Activated CD4-positive, CD25-positive, alpha-beta regulatory T cell treated with anti-CD3 and anti-CD28 coated beads, Interleukin-2, amount 50 U/mL, for 24 hours (primary cell): ENCODE data around the gene MT1HL1.

Experiments used
- ATAC-seq, 2 donors: fragments of 150-1000 bp; cut with Tn5 transposase; one replicate each; pipeline ENCODE4 v1.10.0; 2021; ENCODE audit warnings: mild to moderate bottlenecking in 1 of 2, moderate library complexity in 1 of 2

The MT1HL1 gene

DNA sequence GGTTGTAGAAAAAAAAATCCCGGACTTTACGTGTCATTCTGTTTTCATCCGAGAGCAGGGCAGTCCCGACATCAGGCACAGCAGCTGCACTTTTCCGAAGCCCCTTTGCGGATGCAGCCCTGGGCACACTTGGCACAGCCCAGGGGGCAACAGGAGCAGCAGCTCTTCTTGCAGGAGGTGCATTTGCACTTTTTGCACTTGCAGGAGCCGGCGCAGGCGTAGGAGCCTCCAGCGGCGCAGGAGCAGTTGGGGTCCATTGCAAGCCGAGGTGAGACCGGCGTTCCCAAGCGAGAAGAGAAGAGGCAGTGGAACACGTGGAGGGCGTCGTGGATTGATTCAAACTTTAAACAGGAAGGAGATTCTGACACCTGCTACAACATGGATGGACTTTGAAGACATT is at the start of gene MT1HL1:
TSS of gene MT1HL1 (minus strand) at position 326 of the 400 bp plus-strand sequence. CDS start at position 257, 69 bp downstream.
- ATAC-seq = no peak

- no peak for ATAC-seq
Observed at GRCh38 chr1:237050915-237051314, 46.7 kb upstream of the MT1HL1 start.

DNA sequence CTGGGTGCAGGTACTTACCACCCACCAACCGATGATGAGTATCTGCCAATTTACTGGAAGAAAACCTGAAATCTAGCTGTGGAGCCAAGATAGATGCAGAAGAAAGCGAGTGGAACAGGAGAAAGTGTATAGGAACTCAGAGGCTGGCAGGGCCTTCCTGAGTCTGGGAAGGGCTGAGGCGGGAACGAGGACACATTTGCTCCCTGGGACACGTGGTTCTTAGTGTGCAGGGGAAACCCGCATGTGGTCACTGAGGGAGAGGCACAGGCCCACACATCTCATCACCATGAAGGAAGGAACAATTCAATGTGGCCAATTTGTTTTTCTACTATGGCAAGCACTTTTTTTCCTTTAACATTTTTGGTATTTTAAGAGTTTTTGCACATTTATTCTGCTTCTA is 45.9 kb upstream of the MT1HL1 start:
- ATAC-seq = no peak

DNA sequence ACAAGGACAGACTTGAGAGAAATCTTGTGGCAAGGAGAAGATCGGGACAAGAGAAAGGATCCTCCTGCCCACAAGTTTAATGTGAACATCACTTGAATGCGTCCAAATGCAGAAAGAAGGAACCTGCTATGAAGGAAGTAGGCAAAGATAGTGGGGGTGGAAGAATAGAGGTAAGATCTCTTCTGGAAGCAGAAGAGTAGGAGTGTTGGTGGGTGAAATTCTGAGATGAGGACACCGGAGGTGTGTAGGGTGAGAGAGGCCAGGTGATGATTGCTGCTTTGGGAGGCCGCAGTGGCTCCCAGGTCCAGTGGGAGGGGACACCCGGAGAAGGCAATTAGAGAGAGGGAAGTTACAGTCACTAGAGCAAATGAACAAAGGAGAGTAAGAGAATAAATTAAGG is 44.6 kb upstream of the MT1HL1 start:
- no peak for ATAC-seq

DNA sequence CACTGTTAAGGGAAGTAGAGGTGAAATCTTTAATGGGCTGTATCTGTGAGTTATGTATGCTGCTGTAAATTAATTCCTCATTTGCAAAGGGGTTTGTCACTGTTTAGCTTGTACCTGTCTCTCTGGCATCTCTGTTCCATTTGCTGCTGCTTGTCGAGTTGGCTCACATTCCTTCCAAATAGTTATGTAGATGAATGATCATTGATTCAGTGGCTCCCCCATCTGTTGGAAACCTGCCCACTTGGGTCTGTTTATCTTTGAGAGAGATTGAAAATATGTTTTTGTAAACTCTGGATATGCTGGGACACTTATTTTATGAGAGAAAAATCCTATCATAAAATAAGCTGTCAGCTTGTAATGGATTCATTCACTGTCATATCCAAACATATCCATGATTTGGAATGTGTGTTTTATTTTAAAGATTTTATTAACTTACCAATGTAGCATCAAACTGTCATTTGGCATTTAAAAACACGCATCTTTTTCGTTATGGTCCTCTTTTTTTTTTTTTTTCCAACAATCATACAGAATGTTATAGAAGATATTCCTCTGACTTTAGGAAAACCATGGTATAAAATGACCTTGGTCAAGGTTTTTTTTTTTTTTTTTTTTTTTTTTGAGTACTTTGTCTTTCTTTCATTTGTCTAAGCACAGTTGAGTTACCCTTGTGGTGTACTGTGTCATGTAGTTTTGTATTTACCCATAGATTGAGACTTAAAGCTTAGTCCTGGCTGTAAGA is 41.2 kb upstream of the MT1HL1 start:
- ATAC-seq = no peak

- no peak for ATAC-seq
Observed at GRCh38 chr1:237043846-237044636, 39.8 kb upstream of the MT1HL1 start.

DNA sequence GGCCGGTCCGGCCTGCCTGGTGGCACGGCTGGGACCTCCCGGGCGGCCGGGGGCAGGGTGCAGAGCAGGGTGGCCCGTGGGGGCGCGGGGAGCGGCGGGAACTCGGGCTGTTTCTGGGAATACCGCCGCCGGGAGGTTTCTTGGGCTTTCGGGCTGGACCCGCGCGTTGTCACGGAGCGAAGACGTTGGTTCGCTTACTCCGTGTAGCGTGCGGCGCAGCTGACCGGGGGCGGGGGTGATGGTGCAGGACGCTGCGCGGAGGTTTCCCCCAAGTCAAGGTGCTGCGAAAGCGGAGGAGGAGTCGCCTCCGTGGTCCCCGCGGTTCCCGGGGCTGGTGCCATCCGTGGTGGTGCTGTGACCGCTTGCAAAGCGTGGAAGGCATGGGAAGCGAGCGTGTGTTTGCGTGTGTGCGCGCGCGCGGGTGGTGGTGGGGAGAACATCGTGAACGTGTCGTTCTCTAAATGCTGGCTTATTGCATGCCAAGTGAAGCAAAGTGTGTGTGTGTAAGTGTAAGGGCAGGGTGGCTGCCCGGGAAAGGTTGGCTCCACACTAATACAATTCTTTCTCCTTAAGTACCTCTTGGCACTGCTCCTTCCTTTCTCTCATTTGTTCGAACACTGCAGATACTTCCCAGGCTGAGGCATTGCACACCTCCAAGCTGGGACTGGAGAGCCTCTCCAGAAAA is 38.8 kb upstream of the MT1HL1 start:
- no peak for ATAC-seq

DNA sequence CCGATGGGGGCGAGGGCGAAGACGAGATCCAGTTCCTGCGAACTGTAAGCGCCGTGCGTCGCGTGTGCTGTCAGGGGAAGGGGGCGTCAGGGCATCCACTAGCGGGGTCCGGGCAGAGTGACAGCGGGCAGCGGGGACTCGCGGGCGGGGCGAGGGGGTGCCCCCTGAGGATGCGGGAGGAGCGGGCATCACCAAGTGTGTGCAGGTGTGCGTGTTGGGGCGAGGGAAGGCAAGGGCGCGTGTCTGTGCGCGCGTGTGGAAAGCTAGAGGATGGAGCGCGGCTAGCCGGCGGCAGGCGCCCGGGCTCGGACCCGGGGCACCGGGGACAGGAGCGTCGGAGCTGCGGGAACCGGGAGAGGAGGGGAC is 38.3 kb upstream of the MT1HL1 start:
- no peak for ATAC-seq

DNA sequence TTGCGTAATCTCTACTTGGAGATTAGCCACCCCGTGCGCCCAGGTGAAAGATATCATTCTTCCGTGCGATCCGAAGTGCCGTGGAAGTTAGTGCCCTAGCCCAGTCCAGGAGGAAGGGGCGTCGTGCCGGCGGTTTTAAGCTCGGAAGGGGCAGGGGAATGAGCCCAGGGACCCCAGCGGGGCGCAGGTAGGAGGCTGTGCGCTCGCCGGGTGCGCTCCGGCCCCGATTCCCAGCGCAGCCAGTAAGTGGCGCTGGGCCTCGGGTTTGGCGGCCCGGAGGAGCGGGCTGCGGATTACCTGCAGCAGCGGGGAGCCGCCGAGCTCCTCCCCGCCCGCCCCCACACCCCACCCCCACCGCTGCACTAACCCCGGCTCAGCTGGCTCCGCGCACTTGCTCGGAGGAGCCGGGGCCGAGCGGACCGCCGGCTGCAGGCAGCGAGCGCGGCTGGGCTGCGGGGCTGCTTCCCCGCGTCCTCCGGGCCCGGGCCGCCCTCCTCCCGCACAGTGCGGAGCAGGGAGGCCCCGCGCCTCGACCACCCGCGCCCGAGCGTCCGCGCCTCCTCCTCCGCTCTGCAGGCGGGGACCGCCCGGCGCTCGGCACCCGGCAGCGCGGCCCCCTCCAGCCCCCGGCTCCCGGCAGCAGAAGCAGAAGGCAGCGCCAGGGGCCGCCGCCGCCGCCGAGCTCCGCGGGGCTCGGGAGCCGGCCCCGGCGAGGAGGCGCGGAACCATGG is 37.7 kb upstream of the MT1HL1 start, which contains the start of gene RYR2:
TSS of gene RYR2 (plus strand) at position 390 of the 731 bp plus-strand sequence. CDS start at position 728, 338 bp downstream.
- no peak for ATAC-seq

DNA sequence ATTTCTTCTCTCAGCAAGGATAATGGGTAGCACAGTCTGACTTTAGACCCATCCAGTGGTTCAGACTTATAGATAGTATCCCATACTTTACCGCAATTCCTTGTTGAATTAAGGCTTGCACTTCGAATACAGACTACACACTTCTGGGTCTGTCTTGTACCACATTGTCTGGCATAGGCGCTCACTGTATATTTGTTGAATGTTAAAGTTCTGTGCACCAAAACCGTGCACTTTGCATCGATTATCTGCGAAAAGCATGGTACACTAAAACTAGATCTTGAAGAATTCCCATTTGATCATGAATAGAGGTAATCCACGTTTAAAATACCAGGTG is 37.2 kb upstream of the MT1HL1 start:
- no peak for ATAC-seq

DNA sequence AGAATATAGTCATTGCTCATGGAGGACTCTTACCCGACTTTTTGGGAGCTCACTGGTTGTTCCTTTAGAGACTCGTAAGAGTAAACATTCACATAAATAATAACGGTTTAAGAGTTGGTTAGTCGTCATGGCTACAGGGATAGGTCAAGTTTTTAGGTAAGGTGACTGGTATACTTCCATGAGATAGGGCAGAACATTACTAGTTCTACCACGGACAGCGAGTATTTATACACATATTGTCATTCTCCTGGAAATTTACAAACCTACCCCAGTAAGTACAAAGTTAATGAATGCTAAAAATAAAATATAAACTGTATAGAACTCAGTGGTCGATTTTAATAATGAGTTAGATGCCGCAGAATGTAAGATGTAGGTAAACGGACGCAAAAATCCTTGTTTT is 36.6 kb upstream of the MT1HL1 start:
- ATAC-seq = no peak

DNA sequence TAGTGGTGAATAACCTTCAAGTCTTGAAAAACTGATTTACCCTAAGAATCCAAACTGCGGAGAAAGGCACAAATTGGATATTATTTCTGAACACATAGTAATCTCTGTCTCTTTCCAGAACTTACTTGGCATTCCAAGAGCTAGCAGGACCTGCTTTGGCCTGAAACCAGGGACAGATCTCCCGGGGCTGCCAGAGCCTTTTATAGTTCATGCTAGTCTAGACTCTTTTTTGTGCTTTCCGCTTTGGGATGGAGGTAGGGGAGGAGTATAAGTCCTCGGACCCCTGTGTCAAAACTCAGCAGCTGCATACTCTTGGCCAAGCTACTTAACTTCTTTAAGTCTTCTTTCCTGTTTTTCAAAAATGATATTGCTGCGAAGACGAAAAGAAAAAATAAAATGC is 34.0 kb upstream of the MT1HL1 start:
- no peak for ATAC-seq

- no peak for ATAC-seq
Observed at GRCh38 chr1:237035759-237036158, 31.5 kb upstream of the MT1HL1 start.

GRCh38 chr1:237033804-237034203 is 29.6 kb upstream of the MT1HL1 start:
- no peak for ATAC-seq

DNA sequence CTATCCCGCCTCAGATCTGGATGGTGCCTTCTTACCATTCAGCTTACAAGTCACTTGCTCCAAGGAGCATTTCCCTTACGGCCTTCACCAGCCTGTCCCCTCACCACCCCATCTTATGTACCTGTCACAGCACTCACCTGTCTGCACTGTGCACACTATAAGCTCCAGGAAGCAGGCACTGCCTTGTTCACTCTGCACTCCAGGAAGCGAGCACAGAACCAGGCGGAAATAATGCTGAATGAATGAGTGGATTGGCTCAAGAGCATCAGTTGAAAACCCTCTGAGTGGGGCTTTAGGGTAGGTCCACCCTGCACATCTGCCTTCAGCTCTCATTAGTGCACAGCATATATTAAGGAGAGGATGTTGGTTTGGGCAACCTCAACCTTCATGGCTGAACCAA is 28.8 kb upstream of the MT1HL1 start:
- no peak for ATAC-seq

GRCh38 chr1:237032029-237032428 is 27.8 kb upstream of the MT1HL1 start:
- ATAC-seq = no peak

- no peak for ATAC-seq
Observed at GRCh38 chr1:237031480-237031879, 27.2 kb upstream of the MT1HL1 start.

DNA sequence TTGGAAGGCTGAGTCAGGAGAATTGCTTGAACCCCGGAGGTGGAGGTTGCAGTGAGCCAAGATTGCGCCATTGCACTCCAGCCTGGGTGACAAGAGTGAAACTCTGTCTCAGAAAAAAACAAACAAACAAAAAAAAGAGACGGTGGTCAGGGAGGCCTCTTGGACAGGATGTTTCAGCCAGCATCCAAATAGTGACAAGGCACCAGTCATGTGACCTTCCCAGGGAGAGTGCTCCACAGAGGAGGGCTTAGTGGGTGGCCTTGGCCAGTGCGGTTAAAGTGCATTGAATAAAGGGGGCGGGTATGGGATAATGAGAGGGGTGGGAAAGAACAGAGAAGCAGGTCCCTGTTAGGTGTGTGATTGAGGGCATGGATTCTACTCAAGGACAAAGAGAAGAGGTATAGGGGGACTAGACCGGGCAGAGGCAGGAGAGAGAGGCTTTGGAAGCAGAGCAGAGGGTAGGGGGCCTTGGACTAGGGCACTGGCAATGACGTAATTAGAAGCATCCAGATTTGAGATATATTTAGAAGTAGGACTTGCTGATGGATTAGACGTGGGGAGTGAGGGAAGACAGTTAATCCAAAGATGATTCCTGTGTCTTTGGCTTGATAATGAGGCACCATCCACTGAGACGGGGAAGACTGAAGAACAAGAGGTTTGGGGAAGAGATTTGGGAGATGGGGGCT is 25.8 kb upstream of the MT1HL1 start:
- ATAC-seq = no peak

GRCh38 chr1:237029240-237029639 is 25.0 kb upstream of the MT1HL1 start:
- ATAC-seq = no peak

- ATAC-seq = no peak
Observed at GRCh38 chr1:237025358-237026074, 21.3 kb upstream of the MT1HL1 start.

DNA sequence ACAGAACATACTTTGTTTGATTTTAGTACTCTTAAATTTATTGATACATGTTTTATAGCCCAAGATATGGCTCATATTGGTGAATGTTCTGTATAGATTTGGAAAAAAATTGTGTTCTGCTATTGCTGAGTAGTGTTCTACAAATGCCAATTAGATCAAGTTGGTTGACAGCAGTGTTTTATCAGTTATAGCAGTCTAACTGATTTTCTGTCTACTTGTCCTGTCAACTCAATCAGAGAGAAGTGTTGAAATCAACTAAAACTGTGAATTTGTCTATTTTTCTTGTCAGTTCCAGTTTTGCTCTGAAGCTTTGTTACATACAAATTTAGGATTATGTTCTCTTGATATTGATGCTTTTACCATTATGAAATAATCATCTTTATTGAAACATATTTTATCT is 14.7 kb upstream of the MT1HL1 start:
- ATAC-seq = no peak

DNA sequence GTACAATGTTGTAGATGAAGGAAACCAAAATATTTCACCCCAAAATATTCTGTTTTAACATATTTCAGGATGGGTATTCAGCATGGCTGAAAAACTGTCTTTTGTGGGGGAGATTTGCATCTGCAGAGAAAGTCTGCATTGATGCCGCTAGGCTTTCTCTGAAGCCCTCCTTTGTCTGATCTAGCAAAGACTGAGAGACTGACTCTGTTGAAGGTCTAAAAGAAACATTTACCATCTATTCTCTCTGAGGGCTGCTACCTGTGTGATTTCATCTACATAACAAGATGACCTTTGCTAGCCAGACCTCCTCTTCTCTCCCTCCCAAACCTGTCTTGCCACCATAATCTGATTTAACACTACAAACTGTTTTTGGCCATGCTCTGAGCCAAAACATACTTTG is 12.4 kb upstream of the MT1HL1 start:
- no peak for ATAC-seq
